HG03521 (cell line): ENCODE measurements around the gene CD151.

Experiments used
- ATAC-seq: cut with Tn5 transposase; IDR thresholded peaks from one replicate; pipeline ENCODE4 v1.9.1; 2021; ENCODE audit warnings: mild to moderate bottlenecking, moderate library complexity; ENCODE audit not compliant: unreplicated experiment

Gene CD151

DNA sequence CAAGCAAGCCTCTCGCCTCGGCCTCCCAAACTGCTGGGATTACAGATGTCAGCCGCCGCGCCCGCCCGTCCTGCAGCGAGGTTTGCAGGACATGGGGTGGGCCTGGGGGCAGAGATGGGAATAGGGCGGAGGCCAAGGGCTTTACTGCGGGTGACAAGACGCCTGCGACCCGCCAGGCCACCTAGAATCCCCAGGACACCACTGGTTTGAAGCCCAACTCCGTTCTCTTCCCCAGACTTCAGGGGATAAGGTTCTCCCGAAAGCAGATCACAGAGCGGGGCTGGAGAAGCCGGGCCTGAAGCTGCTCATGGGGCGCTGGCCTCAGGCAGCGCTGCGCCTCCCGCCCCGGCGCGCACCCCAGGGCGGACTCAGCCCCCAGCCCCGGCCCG, 9.2 kb downstream of the CD151 start:
- ATAC-seq = peak; percentile 16

DNA sequence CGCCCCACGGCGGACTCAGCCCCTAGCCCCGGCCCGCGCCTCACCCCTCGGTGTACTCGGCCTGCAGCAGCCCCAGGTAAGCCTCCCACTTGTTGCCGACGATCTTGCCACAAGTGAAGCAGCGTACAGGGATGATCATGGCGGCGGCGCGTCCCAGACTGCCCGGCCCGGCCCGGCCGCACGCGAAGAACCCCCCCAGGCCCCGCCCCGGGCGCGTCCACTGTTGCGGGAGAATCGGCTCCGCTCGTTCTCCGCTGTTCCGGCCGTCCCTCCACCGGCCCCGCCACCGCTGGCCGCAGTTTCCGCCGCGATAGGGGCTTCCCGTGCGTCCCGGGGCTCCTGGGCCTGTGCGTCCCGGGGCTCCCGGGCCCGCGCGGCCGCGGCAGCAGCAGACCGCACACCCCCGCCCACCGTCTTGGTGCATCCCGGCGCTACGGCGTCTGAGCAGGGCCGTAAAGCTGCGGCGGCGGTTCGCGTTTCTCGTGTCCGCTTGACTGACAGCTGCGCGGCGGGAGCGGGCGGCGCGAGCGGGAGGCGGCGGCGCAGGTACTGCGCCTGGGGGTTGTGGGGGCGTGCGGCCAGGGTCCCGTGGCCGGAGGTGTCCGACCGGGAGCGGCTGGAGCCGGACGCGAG, 9.7 kb downstream of the CD151 start, which contains the start of the genes POLR2L and TSPAN4:
Gene POLR2L, minus strand, starts transcription at position 160 of the 633 bp plus-strand sequence. Its CDS starts 21 bp downstream, at position 139.
Gene TSPAN4, plus strand, starts transcription at position 483 of the 633 bp plus-strand sequence. CDS start 7,453 bp downstream, outside the sequence.
- ATAC-seq = peak; percentile 63

DNA sequence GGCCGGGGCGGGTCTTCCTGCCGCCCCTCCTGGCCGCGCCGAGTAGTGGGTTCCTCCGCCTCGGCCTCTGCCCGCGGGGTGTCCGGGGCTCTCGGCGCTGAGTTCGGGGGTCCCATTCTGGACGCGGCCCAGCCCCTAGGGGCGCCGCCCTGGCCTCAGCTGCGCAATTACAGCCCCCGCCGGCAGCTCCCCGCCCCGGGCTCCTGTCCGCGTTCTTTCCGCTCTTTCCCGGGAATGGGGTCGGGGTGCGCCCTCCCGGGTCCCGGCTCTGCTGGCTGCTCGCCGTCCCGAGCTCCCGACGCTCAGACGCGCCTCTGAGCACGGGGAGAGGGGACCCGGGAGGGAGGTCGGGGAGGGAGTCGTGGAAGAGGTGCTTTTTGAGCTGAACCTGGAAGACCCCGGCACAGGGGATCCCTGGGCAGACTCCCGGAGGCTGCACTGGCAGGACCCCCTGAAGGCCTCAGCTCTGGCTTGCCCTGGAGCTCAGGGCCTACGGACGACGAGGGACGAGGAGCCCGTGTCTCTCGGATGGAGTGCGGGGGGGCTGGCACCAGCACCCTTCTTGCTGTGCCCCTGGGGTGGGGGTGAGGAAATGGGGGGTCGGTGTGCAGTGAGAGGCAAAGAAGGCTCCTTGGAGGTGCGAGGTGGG, 10.5 kb downstream of the CD151 start:
- peak; percentile 2 for ATAC-seq

DNA sequence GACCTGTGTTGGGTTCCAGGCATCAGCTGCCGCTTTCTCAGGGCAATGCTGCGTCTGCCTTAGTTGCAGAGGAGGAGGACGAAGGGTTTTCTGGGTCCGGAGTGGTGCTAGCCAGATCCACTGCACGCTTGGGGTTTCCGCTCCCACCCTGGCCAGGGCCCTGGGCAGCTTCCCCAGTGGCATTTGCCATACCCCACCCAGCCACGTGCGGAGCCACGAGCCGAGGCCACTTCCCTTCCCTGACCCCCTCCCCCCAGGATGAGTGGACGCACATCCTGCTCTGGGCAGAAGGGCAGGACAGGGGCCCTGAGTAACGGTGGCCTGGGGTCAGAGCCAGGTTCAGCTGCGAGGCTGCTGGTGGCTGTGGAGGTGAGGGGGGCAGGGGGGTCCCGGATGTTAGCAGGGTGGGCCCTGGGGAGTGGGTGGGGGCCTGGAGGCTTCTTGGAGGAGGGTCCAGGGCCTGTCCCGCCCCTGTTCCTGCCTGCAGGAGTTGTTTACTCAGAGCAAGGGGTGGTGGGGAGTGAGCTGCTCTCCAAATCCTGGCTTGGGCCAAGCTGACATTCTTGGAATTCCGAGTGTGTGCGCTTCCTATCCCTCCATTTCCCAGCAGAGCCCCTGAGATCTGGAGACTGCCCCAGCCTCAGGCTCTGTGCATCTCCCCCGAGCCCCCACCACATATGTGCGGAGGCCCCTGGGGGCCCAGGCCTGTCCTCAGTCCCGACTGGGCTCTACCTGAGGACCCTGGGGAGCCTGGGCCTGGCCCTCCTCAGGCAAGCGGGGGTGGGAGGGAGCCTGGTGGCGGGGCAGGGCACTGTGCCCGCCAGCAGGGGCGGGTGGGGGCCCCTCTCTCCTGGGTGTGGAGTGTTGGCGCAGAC, 11.3 kb downstream of the CD151 start:
- ATAC-seq = no peak

DNA sequence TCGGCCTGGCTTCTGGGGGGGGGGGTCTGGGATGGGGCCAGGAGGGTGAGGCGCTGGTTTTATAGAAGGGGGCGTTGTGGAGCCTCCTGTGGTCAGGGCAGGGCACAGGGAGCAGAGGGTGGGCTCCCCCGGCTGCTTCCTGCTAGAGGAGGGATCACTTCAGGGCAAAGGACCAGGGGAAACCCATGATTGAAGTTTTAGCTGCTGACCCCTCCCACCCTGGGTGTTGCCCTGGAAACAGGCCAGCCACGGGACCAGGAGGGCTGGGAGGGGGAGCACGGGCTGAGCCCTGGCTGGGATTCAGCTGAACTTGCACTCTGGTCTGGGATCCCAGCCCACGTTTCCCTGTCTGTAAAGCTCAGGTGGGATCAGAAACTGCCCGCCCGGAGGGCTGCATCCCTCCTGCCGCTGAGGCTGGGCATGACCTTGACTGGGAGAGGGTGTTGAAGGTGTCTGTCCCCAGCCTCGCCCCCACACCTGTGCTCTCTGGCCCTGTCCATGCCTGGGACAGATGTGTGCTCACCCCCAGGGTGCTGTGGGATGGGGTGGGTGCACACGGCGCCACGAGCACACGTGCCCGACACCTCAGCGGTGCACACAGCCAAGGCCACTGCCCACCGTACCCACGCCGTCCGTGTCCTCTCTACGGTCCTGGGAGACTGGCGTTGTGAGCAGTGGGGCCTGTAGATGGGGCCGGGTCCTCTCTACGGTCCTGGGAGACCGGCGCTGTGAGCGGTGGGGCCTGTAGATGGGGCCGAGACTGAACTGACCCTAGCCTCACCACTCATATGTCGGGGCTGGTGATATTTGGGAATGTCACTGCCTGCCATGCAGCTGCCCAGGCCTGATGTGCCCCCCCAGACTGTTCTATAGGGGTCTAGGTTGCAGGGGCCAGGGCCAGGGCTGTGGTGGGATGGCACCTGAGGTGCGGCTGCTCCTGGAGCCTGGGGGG, 12.2 kb downstream of the CD151 start:
- ATAC-seq = no peak

DNA sequence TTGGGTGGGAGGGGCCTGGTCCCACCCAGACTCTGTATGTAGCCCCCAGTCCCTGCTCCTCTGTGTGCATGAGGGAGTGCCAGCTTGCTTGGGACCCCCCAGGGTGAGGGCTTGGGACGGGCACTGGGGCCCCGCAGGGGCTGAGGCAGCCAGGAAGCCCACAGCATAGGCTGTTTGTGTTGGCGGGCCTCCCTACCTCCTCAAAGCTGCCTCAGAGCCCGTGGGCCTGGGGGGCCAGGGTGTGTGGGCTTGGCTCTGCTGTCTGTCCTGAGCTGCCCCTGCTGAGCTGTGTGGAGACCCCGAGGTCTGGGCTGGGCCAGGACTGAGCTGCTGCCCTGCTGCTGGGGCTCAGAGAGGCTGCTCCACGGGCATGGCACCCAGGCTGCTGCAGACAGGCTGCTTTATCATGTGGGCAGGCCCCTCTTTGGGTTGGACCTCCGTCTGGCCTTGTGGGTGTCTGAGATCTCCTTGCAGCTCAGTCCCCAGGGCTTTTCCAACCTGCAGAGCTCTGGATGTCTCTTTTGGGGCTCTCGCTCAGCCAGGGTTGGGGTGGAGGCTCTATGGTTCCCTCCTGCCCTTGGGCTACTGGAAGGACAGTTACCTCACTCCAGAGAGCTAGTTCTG, 13.2 kb downstream of the CD151 start:
- ATAC-seq = no peak

DNA sequence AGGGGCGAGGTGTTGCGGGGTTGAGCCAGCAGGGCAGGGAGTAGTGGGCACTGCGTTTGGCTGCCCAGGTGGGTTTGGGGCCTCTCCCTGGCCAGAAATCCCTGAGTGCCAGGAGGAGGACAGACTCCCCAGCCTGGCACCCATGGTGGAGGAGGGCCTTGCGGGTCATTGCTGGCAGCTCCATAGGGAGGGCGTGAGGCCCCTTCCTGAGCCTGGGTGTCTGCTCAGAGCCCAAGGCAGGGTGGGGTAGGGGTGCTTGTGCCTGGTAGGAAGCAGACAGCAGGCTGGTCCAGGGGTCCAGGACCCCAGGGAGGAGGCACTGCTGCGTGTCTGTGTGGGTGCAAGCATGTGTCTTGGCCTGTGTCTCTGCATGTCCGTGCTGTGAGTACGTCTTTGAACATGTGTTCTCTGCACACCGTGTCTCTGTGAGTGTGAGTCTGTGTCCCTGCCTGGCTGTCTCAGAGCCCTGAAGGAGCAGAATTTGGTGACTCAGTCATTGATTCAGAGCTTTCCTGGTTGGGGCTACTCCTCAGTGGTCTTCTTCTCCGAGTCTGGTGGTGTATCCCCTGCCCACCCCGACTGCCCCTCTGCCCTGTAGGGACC, 13.8 kb downstream of the CD151 start:
- ATAC-seq = no peak

DNA sequence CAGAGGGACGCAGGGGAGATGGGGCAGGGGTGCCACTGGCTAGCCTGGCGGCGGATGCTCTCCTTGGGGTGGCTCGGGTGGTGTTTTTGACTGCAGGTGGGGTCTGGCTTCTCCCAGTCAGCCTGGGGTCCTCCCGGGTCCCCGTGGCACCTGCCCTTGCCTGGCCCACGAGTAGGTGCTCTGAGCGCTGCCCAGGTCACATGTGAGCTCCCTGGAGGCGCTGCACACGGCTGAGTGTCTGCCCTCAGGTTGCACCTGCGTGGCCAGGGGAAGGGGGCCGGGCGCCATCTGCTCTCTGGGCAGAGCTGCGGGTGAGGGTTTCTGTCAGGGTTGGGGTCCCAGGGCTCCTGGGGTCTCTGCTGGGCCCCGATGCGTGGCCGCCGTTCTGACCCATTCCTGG, 15.1 kb downstream of the CD151 start:
- no peak for ATAC-seq

DNA sequence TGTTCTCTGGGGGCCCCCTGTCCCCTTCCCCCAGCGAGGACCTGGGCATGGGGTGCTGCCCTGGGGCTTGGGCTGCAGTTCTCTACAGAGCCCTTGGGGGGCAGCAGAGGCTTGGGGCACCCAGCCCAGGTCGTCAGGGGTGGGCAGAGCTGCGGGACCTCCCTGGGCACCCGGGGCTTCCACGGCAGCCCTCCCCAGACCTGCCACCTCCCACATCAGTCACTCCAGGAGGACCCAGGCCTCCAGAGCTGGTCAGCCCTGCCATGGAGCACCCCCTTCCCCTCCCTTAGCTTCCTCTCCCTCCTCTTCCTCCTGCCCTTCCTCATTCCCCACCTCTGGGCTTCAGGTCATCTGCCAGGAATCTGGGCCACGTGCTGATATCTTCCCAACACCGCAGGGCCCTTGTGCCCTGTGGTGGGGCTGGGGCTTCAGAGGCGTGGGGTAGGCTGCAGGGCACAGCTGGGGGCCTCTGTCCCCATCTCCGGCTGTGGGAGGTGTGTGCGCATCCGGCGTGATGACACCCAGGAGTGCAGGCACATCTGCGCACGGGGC, 15.7 kb downstream of the CD151 start:
- peak; percentile 38 for ATAC-seq

DNA sequence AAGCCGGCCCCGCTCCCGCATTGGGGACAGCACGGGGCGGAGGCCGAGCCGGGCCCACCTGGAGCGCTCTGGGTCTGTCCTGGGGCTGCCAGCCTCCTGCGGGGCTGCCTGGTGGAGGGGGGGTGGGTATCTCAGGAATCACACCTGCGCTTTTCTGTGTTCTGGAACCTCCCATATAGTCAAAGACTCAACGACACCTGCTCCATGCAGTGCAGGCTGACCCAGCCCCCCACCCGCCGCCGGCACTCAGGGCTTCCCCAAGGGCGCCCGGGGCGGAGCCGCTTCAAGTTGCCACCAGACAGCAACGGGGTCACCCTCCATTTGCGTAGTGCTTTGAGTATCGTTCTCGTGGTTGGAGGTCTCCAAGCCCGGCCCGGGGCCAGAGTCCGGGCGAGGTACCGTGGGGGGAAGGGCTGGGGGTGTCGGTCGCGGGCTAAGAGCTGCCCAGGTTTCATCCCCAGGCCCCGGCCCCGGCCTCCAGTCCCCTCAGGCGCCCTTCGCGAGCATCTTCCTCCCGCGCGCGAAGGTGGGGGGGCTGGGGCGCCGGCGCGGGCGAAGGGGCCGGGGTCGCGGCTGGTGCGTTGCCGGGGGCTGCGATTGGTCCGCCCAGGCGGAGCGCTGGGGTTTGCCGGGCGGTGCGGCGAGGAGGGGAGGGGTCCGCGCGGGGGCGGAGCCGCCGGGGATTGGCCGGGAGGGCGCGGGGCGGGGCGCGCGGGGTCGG, 16.5 kb downstream of the CD151 start:
- no peak for ATAC-seq

DNA sequence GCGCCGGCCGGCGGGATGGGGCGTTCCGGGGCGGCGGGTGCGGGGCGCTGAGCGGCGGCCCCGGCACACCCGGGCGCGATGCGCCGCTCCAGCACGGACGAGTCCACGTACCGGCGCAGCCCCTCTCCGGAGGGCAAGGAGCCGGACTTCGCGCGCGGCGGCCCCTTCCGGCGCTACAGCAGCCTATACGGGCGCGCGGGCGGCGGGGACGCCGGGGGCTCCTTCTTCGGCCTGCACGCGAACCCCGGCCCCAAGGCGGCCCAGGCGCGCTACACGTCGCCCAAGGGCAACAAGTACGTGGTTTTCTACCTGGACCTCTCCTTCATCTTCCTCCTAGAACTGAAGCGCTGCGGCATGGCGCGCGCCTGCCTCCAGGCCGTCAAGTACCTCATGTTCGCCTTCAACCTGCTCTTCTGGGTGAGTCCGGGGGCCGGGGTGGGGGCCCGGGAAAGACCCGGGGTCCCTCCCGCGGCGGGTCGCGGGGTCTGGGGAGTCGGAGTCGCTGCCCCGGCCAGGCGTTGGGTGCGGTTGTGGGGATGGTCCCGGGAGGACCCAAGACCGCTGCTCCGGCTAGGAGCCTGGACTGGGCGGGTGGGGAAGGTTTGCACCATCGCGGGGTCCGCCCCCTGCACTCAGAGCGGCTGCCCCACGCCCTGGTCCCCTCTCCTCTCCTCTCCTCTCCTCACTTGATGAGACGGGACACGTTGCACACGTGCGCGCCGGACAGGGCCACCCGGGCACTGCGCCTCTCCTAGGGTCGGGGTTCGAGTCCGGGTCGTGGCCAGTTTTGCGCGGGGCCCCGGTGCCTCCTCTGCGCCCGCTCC, 17.4 kb downstream of the CD151 start:
- no peak for ATAC-seq

DNA sequence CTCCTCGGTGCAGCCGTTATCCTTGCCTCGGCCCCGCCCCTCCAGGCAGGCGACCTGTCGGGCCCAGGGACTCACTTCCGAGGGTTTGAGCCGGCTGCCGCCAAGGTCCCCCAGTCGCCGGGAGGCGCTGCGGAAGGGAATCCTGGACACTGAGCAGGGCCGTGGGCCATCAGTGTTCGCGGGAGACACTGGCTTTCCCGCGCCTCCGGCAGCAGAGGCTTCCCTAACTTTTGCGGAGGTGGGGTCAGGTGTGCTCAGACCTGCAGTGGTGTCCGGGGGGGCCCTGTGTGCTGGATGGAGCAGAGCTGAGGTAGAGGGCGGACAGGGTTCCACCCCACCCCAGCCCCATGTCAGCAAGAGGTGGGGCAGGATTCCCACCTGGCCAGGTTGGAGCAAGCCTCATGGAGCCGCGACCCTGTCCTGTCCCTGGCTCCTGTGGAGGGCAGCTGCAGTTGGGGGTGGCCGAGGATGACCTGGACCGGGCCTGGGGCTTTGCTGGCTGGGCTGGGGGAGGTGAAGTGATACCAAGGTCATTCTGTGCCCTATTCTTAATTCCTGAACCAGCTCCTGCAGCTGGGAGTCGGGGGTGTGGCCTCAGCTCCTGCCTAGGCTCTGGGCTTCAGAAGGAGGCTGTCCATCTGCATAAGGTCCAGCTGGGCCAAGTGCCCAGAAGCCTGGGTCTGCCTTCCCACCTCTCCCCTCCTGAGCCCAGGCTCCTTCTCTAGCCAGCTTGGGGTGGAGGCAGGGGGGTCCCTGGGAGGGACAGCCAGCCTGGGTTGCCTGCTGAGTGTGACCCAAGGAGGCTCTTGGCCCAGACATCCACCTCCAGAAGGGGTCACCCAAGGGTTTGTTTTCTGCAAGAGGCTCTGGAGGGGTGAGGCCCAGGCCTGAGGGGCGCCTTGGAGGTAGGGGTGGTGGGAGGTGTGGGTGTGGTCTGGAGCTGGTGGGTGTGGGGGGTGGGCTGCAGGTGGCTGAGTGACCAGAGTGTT, 18.3 kb downstream of the CD151 start:
- ATAC-seq = no peak

DNA sequence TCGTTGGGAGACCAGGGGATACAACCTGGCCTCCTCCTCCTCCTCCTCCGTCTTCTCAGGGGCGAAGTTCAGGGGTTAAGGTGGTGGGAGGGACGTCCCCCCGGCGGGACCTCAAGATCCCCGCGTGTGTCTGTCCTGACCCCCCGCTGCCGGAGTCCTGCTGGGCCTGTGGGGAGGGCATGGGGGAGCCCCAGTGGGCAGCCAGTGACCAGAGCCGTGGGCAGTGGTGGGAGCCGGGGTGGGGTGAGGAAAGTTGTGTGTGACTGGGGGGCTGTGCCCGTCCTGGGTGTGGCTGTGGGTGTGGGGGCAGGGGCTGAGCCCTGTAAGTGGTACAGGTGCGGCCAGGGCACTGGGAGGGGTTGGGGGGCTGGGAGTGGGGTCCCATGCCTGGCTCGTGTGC, 20.0 kb downstream of the CD151 start:
- ATAC-seq = no peak

DNA sequence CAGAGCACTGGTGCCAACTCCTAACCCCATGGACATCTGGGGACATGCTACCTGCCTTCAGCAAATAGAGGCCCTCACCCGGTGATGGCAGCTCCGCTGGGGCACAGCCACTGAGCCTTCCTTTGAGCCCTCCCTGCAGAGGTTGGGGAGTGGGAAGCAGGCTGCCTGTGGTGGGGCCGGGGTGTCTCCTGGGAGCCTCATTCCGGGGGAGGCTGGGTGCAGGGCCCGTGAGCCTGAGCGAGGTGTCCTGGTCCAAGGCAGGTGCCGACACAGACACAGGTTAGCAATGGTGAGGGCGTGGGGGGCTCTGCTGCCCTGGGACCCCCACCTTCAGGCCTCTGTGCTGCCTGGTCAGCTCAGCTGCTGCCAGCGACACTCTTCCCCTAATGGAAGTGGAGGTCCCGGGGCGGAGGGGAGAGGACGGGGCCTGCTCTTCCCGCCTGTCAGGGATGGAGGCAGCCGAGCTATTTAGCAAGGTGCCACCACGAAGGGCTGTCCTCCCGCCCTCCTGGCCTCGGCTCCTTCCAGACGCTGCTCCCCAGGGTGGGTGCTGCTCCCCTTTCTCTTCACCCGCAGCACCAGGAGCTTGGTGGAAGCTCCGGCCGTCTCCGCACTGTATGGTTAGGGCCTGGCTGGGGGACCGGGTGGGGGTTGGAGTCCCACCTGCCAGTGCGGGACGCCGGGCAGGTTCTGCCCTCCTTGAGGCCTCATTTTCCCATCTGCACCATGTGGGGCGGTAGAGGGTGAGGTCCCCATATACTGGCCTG, 21.1 kb downstream of the CD151 start:
- ATAC-seq = no peak

DNA sequence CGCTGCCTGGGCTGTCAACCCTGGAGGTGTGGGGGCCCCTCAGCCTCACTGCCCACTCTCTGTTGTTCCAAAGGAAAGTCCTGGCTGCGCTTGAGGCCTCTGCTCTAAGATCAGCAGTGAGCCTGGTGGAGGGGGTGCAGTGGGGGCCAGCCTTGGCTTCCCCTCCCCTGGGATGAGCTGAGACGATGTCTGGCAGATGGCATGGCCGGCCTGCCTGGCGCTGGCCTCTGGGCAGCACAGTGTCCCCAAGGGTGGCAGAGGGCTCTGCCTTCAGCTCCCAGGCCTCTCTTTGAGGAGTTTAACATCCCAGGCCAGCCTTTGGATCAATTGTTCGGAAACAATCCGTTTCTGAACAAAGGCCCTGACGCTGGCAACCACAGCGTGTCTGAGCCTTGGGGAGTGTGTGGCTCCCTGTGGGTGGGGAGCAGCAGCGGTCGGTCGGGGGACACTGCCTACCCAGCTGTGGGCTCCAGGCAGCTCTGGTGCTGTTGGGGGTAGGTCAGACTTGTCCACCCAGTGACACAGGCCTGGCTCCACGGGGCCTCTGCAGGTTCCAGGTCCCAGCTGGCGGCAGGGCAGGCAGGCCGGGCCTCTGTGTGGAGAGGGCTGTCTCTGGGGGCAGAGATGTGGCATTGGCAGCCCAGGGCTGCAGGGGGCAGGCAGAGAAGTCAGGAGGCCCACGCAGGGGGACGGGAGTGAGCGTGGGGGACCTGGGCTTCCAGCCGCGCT, 22.0 kb downstream of the CD151 start:
- no peak for ATAC-seq
